Measurements from ENCODE around the gene SLC39A13.

Gene SLC39A13

DNA sequence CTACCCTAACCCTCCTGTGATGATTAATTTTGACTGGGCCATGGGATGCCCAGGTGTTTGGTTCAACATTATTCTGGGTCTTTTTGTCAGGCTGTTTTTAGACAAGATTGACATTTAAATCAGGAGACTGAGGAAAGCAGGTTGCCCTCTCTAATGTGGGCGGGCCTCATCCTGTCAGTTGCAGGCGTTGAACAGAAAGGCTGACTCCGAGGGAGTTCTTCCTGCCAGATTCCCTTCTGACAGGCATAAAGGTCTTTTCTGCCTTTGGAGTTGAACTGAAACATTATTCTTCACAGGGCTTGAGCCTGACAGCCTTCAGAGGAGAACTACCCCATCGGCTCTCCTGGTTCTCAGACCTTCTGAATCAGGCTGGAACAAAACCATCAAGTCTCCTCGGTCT is 22.1 kb downstream of the SLC39A13 start:
- Mint-ChIP-seq H3K4me1 (peaks cover 12% of the 10 kb centered on the region), H3K27me3 (no peaks in the 10 kb centered on the region), H3K36me3 (peaks cover 4% of the 10 kb centered on the region), H3K4me3 (no peak overlapping the region), H3K9me3 (no peaks in the 10 kb centered on the region), H3K27ac (no peak overlapping the region)

DNA sequence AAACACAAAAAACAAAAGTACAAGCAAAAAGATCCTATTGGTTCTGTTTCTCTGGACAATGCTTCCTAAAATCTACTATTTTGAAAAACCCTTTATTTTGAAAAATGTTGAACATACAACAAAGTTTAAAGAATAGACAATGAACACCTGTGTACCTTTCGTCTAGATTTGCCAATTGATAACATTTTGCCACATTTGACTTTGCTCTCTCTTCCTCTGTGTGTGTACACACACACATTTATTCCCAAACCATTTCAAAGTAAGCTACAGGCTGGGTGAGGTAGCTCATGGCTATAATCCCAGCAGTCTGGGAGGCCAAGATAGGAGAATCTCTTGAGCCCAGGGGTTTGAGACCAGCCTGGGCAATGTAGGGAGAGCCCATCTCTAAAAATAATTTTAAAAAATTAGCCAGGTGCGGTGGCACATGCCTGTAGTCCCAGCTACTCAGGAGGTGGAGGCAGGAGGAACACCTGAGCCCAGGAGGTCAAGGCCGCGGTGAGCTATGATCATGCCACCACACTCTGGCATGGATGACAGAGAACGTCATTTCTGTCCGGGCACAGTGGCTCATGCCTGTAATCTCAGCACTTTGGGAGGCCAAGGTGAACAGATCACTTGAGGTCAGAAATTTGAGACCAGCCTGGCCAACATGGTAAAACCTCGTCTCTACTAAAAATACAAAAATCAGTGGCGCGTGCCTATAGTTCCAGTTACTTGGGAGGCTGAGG is 23.1 kb downstream of the SLC39A13 start:
- H3K4me3 Mint-ChIP-seq, result no peak overlapping the region
- peaks cover 2% of the 10 kb centered on the region for H3K4me1 Mint-ChIP-seq
- H3K9me3 Mint-ChIP-seq, result no peaks in the 10 kb centered on the region
- H3K36me3 Mint-ChIP-seq, result no peaks in the 10 kb centered on the region
- H3K27me3 Mint-ChIP-seq, result no peaks in the 10 kb centered on the region
- H3K27ac Mint-ChIP-seq, result no peak overlapping the region

DNA sequence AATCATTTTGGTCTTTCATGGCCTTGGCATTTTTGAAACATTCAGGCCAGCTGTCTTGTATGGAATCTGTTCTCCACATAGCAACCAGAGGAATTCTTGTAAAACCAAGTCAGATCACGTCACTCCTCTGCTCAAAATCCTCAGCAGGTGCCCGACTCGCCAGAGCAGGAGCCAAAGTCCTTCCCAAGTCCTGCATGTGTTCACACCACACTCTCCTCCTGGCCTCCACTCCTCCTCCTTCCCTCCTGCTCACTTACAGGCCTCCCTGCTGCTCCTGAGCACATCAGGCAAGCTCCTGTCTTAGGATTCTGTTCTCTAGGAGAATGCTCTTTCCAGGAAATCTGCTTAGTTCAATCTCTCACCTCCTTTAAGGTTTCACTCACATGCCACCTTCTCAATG is 24.8 kb downstream of the SLC39A13 start:
- no peak overlapping the region for H3K27ac Mint-ChIP-seq
- no peaks in the 10 kb centered on the region for H3K36me3 Mint-ChIP-seq
- no peaks in the 10 kb centered on the region for H3K27me3 Mint-ChIP-seq
- no peak overlapping the region for H3K4me3 Mint-ChIP-seq
- H3K4me1 Mint-ChIP-seq, result no peaks in the 10 kb centered on the region
- no peaks in the 10 kb centered on the region for H3K9me3 Mint-ChIP-seq

DNA sequence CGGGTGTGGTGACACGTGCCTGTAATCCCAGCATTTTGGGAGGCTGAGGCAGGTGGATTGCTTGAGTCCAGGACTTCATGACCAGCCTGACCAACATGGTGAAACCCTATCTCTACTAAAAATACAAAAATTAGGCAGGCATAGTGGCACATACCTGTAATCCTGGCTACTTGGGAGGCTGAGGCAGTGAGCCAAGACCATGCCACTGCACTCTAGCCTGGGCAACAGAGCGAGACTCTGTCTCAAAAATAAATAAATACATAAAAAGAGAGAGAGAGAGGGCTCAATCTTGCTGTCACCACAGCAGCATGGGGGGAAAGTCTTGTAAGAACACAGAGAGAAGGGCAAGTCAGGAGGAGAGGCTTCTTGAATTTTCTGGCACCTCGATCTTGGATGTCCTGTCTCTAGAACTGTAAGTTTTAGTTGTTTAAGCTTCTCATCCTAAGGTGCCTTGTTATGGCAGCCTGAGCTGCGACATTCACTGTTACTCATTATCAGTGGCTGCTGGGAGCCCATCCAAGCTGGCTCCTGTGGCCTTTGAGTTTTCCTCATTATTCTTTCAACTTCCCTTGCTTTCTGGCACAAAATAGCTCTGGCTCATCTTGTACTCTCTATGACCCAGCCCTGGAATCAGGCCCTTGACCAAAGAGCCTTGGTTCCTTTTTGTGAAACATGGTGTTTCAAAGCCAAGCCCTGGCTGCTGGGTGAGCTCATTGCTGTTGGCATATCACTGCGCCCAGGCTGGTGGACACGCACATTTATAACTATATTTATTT is 25.8 kb downstream of the SLC39A13 start:
- no peaks in the 10 kb centered on the region for H3K4me1 Mint-ChIP-seq
- H3K9me3 Mint-ChIP-seq, result no peaks in the 10 kb centered on the region
- no peak overlapping the region for H3K27ac Mint-ChIP-seq
- H3K36me3 Mint-ChIP-seq, result no peaks in the 10 kb centered on the region
- no peak overlapping the region for H3K4me3 Mint-ChIP-seq
- no peaks in the 10 kb centered on the region for H3K27me3 Mint-ChIP-seq

DNA sequence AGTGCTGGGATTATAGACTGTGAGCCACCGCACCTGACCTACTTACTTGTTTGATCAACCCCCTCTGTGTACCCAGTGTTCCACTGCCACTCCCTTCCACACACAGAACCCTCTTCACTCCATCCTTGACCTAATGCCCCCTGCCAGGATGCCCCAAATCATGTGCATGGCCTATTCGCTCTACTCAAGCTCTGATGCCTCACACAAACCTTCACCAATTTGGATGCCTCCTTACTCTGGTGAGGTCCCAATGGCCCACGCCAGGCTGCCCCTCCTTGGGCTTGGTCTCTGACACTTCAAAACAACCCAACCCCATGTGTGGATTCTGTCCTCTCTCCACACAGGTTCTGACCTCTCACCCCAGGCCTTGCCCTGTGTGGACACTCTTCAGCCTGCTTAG is 27.3 kb downstream of the SLC39A13 start:
- Mint-ChIP-seq H3K4me1 (no peaks in the 10 kb centered on the region), H3K4me3 (no peak overlapping the region), H3K36me3 (no peaks in the 10 kb centered on the region), H3K9me3 (no peaks in the 10 kb centered on the region), H3K27me3 (no peaks in the 10 kb centered on the region), H3K27ac (no peak overlapping the region)

DNA sequence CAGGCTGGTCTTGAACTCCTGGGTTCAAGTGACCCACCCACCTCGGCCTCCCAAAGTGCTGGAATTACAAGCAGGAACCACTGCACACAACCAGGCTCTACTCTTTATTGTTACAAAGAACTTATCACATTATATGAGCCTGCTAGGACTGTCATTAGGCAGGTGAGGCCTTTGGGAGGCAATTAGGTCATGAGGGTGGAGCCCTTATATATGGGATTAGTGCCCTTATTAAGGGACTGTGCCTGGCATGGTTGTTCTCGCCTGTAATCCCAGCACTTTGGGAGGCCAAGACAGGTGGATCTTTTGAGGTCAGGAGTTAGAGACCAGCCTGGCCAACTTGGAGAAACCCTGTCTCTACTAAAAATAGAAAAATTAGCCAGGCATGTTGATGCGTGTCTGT is 28.3 kb downstream of the SLC39A13 start:
- no peaks in the 10 kb centered on the region for H3K9me3 Mint-ChIP-seq
- no peaks in the 10 kb centered on the region for H3K36me3 Mint-ChIP-seq
- H3K4me3 Mint-ChIP-seq, result no peak overlapping the region
- no peak overlapping the region for H3K27ac Mint-ChIP-seq
- H3K27me3 Mint-ChIP-seq, result no peaks in the 10 kb centered on the region
- H3K4me1 Mint-ChIP-seq, result no peaks in the 10 kb centered on the region

DNA sequence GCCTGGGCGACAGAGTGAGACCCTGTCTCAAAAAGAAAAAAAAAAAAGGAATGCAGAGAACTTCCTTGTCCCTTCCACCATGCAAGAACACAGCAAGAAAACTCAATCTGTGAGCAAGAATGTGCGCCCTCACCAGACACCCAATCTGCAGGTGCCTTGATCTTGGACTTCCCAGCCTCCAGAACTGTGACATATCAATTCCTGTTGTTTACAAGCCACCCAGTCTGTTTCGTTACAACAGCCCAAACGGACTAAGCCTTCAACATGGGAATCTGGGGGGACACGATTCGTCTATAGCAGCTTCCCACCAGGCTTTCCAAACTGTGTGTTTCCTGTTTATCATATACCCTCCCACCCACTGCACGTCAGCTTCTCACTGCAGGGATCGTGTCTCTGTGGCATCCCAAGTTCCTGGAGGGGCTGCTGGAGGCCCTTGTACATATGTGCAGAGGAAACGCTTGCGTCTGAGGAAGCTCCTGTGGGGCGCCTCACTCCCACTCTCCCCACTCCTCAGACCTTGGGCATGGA is 28.9 kb downstream of the SLC39A13 start:
- Mint-ChIP-seq H3K9me3 (no peaks in the 10 kb centered on the region), H3K4me3 (no peak overlapping the region), H3K4me1 (no peaks in the 10 kb centered on the region)

DNA sequence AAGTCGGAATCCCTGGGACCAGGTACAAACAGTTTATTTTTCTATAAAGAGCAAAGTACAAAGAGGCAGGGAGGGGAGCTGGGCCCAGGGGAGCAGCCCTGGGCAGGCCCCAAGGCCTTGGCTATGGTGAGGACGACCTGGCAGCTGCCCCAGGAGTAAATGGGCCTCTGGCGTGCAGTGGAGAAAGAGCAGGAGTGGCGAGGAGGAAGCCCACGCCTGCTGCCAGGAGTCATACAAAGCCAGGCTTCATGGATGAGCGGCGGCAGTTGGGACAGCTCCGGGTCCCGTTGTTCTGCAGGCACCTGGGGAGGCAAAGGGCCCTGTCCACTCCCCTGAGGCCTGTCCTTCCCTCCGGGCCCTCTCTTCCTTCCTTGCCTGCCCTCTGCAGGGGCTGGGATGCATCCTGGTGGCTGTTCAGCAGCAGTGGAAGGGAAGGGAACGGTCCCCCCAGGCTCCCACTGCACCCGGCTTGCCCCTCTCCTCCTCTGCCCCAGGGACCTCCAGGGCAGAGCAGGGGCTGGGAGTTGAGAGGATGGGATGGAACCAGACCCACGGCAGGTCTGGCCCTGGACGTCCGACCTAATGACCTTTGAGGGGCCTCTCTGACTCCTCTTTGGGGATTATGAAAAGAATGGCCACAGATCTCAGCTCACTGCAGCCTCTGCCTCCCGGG is 29.5 kb downstream of the SLC39A13 start:
- no peaks in the 10 kb centered on the region for H3K27me3 Mint-ChIP-seq
- no peak overlapping the region for H3K4me3 Mint-ChIP-seq
- no peaks in the 10 kb centered on the region for H3K36me3 Mint-ChIP-seq
- H3K4me1 Mint-ChIP-seq, result no peaks in the 10 kb centered on the region
- H3K27ac Mint-ChIP-seq, result no peak overlapping the region
- H3K9me3 Mint-ChIP-seq, result no peaks in the 10 kb centered on the region

More for the DNA sequence above, 28.9 kb downstream of the SLC39A13 start:
- Mint-ChIP-seq H3K27me3 (no peaks in the 10 kb centered on the region), H3K27ac (no peak overlapping the region), H3K36me3 (no peaks in the 10 kb centered on the region)

DNA sequence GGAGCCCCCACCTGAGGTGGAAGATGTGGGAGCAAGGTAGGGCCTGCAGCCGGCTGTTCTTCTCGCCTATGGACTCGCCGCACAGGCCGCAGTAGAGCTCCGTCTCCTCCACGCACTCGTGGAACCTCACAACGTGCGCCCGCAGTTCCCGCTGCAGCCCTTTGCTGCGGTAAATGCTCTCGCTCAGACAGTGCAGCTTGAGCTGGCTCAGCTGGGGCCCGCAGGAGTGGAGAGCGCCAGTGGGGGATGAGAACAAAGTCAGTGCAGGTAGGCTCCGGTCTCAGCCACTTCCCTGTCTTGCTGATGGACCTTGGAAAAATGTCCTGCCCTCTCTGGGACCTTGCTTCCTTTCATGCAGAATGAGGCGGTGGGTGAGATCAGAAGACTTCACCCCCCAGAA is 30.3 kb downstream of the SLC39A13 start:
- H3K4me1 Mint-ChIP-seq, result no peaks in the 10 kb centered on the region
- no peak overlapping the region for H3K4me3 Mint-ChIP-seq

DNA sequence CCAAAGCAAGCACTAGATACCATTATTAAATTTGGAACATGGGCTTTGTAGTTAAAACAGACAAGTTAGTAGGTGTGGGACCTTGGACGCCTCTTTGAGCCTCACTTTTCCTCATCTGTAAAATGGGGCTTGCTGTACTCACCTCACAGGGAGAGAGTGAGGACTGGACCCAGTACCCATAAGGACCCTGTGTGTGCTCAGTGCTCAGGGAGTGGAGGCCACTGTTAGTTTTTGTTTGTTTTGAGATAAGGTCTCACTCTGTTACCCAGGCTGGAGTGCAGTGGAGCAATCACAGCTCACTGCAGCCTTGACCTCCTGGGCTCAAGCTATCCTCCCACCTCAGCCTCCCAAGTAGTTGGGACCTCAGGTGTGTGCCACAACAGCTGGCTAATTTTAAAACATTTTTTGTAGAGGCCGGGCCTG is 31.7 kb downstream of the SLC39A13 start:
- H3K4me3 Mint-ChIP-seq, result no peak overlapping the region
- H3K27me3 Mint-ChIP-seq, result no peaks in the 10 kb centered on the region
- H3K4me1 Mint-ChIP-seq, result no peaks in the 10 kb centered on the region
- no peak overlapping the region for H3K27ac Mint-ChIP-seq
- H3K9me3 Mint-ChIP-seq, result no peaks in the 10 kb centered on the region
- H3K36me3 Mint-ChIP-seq, result no peaks in the 10 kb centered on the region

More for the DNA sequence above, 30.3 kb downstream of the SLC39A13 start:
- H3K9me3 Mint-ChIP-seq, result no peaks in the 10 kb centered on the region
- H3K36me3 Mint-ChIP-seq, result no peaks in the 10 kb centered on the region
- no peaks in the 10 kb centered on the region for H3K27me3 Mint-ChIP-seq
- no peak overlapping the region for H3K27ac Mint-ChIP-seq

DNA sequence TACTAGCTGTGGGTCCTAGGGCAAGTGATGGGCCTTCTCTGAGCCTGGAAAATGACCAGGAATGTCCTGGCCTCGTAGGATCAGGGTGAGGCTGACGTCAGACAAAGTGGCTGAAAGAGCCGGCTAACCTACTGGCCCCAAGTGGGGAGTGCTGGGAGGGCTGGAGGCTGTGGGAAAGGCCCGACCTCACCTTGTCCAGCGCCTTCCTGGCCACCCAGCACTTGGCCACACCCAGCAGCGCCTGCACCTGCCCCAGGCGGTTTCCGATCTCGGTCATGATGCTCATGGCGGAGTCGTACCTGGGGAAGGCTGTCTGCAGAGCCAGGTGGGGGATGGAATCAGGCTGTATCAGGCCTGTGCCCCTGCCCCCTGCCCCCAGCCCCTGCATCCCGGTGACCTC is 33.0 kb downstream of the SLC39A13 start:
- no peaks in the 10 kb centered on the region for H3K36me3 Mint-ChIP-seq
- no peaks in the 10 kb centered on the region for H3K4me1 Mint-ChIP-seq
- H3K27me3 Mint-ChIP-seq, result no peaks in the 10 kb centered on the region
- H3K9me3 Mint-ChIP-seq, result no peaks in the 10 kb centered on the region
- no peak overlapping the region for H3K4me3 Mint-ChIP-seq
- H3K27ac Mint-ChIP-seq, result no peak overlapping the region

DNA sequence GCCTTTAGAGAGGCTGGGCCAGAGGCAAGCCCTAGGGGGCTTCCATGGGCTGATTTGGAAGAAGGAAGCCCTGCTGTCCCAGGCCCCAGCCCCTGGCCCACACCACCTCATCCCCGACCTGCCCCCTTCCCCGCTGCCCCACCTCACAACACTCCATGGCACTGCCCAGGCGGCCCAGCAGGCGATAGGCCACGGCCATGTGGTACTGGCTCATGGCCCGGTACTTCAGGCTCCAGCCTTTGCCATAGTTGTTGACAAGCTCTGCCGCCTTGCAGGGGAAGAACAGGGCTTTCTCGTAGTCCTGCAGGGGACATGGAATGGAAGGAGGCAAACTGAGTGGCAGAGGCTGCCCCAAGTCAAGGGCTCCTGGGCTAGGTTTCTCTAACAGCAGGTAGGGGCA is 34.1 kb downstream of the SLC39A13 start:
- H3K4me3 Mint-ChIP-seq, result no peak overlapping the region
- H3K27me3 Mint-ChIP-seq, result no peaks in the 10 kb centered on the region
- H3K4me1 Mint-ChIP-seq, result no peaks in the 10 kb centered on the region
- no peaks in the 10 kb centered on the region for H3K9me3 Mint-ChIP-seq
- no peaks in the 10 kb centered on the region for H3K36me3 Mint-ChIP-seq
- no peak overlapping the region for H3K27ac Mint-ChIP-seq

DNA sequence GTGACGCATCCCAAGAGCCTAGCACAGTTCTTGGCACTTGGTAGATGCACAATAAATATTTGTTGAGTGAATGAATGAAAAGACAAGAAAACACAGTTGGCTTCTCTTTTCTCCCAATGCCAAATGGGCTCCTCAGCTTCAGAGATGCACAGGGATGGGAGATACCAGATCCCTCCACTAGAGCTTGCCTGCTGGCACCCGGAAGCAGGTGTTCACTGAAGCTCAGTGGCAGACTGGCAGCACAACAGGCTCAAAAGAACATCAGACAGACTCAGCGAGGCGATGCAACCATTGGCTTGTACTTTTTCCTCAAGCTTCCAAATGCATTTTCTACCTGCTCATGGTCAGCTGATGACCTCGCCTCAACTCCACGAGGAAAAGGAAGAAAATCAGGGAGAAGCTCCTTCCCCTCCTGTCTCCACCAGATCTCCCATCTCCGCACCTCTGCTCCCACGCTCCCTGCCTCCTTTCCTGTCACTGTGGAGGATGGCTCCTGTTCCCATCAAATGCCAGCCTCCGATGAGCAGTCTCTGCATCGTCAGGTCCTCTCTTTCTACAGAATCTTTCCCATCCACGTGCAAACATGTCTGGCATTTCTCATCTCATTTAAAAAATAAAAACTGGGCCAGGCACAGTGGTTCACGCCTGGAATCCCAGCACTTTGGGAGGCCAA is 34.8 kb downstream of the SLC39A13 start:
- Mint-ChIP-seq H3K27ac (no peak overlapping the region), H3K4me3 (no peak overlapping the region), H3K36me3 (no peaks in the 10 kb centered on the region), H3K27me3 (no peaks in the 10 kb centered on the region), H3K9me3 (no peaks in the 10 kb centered on the region), H3K4me1 (no peaks in the 10 kb centered on the region)

DNA sequence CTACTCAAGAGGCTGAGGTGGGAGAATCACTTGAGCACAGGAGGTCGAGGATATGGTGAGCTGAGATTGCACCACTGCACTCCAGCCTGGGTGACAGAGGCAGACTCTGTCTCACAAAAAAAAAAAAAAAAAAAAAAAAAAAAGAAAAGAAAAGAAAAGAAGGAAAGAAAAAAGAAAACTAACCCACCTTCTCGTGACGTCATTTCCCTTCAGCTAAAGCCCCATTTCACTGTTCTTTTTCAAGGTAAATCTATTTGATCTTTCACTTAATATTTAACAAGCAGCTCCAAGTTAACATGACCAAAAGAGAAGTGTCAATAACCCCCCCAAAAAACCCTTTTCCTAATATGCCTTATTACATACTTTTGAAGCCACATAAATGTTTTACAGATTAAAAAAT is 35.4 kb downstream of the SLC39A13 start:
- no peaks in the 10 kb centered on the region for H3K27me3 Mint-ChIP-seq
- H3K9me3 Mint-ChIP-seq, result no peaks in the 10 kb centered on the region
- no peaks in the 10 kb centered on the region for H3K4me1 Mint-ChIP-seq
- no peak overlapping the region for H3K27ac Mint-ChIP-seq
- H3K4me3 Mint-ChIP-seq, result no peak overlapping the region
- H3K36me3 Mint-ChIP-seq, result no peaks in the 10 kb centered on the region

DNA sequence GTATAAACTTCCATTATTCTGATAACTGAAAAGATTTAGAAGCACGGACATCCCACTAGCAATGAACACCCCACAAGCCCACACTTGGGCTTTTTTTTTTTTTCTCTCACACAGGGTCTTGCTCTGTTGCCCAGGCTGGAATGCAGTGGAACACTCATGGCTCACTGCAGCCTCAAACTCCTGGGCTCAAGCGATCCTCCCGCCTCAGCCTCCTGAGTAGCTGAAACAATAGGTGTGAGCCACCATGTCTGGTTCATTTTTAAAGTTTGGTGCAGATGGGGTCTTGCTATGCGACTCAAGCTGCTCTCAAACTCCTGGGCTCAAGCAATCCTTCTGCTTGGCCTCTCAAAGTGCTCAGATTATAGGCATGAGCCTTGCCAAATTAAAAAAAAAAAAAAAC is 37.5 kb downstream of the SLC39A13 start:
- Mint-ChIP-seq H3K9me3 (no peaks in the 10 kb centered on the region), H3K27me3 (no peaks in the 10 kb centered on the region), H3K36me3 (no peaks in the 10 kb centered on the region), H3K4me1 (no peaks in the 10 kb centered on the region), H3K27ac (no peak overlapping the region), H3K4me3 (no peak overlapping the region)

All from activated naive CD4-positive, alpha-beta T cell treated with anti-CD3 and anti-CD28 coated beads, Interleukin-2, amount 50 U/mL, for 24 hours (primary cell).